HepG2 (cell line): ENCODE measurements around the gene ADAM15. TPM values are rescaled to one million over a fixed set of nuclear protein-coding genes. Genes with fewer than 3 reads are reported as not detected.

Experiments
- BCLAF1 ChIP-seq: fragments of 450-650 bp; IDR thresholded peaks from 2 replicates; pipeline ENCODE4 v1.6.1; 2017; ENCODE audit warnings: mild to moderate bottlenecking
- EZH2 ChIP-seq: conservative IDR thresholded peaks from 2 replicates; pipeline ENCODE4 v1.6.1; 2012; ENCODE audit warnings: mild to moderate bottlenecking, low read depth, low read length, moderate library complexity
- FIP1L1 ChIP-seq: fragments of 200-400 bp; formaldehyde crosslinking; IDR thresholded peaks from 2 replicates; pipeline ENCODE4 v1.6.1; 2018; ENCODE audit warnings: low read depth, mild to moderate bottlenecking, low read length, moderate library complexity, borderline replicate concordance; ENCODE audit not compliant: insufficient read depth
- HNRNPUL1 ChIP-seq: fragments of 200-400 bp; formaldehyde crosslinking; IDR thresholded peaks from 2 replicates; pipeline ENCODE4 v1.6.1; 2017; ENCODE audit warnings: low read depth, mild to moderate bottlenecking, low read length, moderate library complexity
- KDM5B ChIP-seq: sonication (generic); formaldehyde crosslinking; IDR thresholded peaks from 2 replicates; pipeline ENCODE4 v1.4.0; 2020; ENCODE audit warnings: missing genetic modification reagents, mild to moderate bottlenecking, borderline replicate concordance
- NPAS2 ChIP-seq: sonication (generic); formaldehyde crosslinking; IDR thresholded peaks from 2 replicates; pipeline ENCODE4 v1.8.0; 2022; ENCODE audit warnings: mild to moderate bottlenecking, missing genetic modification reagents, borderline replicate concordance
- RNF219 ChIP-seq: sonication (generic); formaldehyde crosslinking; IDR thresholded peaks from 2 replicates; pipeline ENCODE4 v1.5.0; 2020; ENCODE audit warnings: mild to moderate bottlenecking, missing genetic modification reagents
- RORA ChIP-seq: sonication (generic); formaldehyde crosslinking; IDR thresholded peaks from 2 replicates; pipeline ENCODE4 v1.5.0; 2020; ENCODE audit warnings: mild to moderate bottlenecking, missing genetic modification reagents, moderate library complexity
- TBX3 ChIP-seq: fragments of 450-650 bp; IDR thresholded peaks from 2 replicates; pipeline ENCODE4 v1.6.1; 2017; ENCODE audit warnings: antibody characterized with exemption, mild to moderate bottlenecking, inconsistent platforms, borderline replicate concordance
- TRIM22 ChIP-seq: fragments of 450-650 bp; IDR thresholded peaks from 2 replicates; pipeline ENCODE4 v1.6.1; 2017
- ZBTB14 ChIP-seq: sonication (generic); formaldehyde crosslinking; IDR thresholded peaks from 2 replicates; pipeline ENCODE4 v1.4.0; 2020; ENCODE audit warnings: missing genetic modification reagents
- ZC3H4 ChIP-seq: sonication (generic); formaldehyde crosslinking; IDR thresholded peaks from 2 replicates; pipeline ENCODE4 v1.4.0; 2020; ENCODE audit warnings: missing genetic modification reagents, borderline replicate concordance
- ZNF501 ChIP-seq: sonication (generic); formaldehyde crosslinking; IDR thresholded peaks from 2 replicates; pipeline ENCODE4 v1.5.1; 2020; ENCODE audit warnings: mild to moderate bottlenecking, moderate library complexity, missing genetic modification reagents
- ZNF737 ChIP-seq: sonication (generic); formaldehyde crosslinking; IDR thresholded peaks from 2 replicates; pipeline ENCODE4 v1.5.0; 2020; ENCODE audit warnings: missing genetic modification reagents, mild to moderate bottlenecking, borderline replicate concordance
- ZNF782 ChIP-seq: sonication (generic); formaldehyde crosslinking; IDR thresholded peaks from 2 replicates; pipeline ENCODE4 v1.4.0; 2020; ENCODE audit warnings: missing genetic modification reagents, mild to moderate bottlenecking, borderline replicate concordance
- ZNF891 ChIP-seq: sonication (generic); formaldehyde crosslinking; IDR thresholded peaks from 2 replicates; pipeline ENCODE4 v1.5.0; 2020; ENCODE audit warnings: mild to moderate bottlenecking, missing genetic modification reagents
- polyA plus RNA-seq, 8 experiments: library from polyadenylated mRNA; depleted of rRNA in 3 of 8; stranded (reverse) in 7 of 8; unstranded in 1 of 8; fragments of >200 nt; fragmentation: Illumina TruSeq in 4 of 8; extraction: Trizol in 4 of 8; gene quantifications; 2 replicates each; pipeline versions ENCODE4 v1.2.1 to v1.2.3, GENCODE V29; 2011 to 2016; ENCODE audit warnings: low read depth in 4 of 8, missing spikeins in 1 of 8, mixed read lengths in 1 of 8; ENCODE audit not compliant: insufficient read depth in 1 of 8
- total RNA-seq, 5 experiments: library from RNA; depleted of rRNA; stranded (reverse); fragments of >200 nt; fragmentation: Illumina TruSeq; extraction: Trizol; gene quantifications; 2 replicates each; pipeline ENCODE4 v1.2.3, GENCODE V29; 2016; ENCODE audit warnings: low read depth in 1 of 5
- TF ChIP-seq, protein P1 (sequence below): sonication (generic); formaldehyde crosslinking; IDR thresholded peaks from 2 replicates; pipeline ENCODE4 v1.4.0; 2020; ENCODE audit warnings: missing genetic modification reagents
- TF ChIP-seq, protein P2 (sequence below): sonication (generic); formaldehyde crosslinking; conservative IDR thresholded peaks from 2 replicates; pipeline ENCODE4 v1.5.0; 2020; ENCODE audit warnings: missing genetic modification reagents

The ADAM15 gene
- total and polyA plus RNA-seq, 2 of the 13 experiments (the other 11 are each of a cell fraction or from before 2014, with no cell fraction given), result 17.9 to 25.6 TPM

DNA sequence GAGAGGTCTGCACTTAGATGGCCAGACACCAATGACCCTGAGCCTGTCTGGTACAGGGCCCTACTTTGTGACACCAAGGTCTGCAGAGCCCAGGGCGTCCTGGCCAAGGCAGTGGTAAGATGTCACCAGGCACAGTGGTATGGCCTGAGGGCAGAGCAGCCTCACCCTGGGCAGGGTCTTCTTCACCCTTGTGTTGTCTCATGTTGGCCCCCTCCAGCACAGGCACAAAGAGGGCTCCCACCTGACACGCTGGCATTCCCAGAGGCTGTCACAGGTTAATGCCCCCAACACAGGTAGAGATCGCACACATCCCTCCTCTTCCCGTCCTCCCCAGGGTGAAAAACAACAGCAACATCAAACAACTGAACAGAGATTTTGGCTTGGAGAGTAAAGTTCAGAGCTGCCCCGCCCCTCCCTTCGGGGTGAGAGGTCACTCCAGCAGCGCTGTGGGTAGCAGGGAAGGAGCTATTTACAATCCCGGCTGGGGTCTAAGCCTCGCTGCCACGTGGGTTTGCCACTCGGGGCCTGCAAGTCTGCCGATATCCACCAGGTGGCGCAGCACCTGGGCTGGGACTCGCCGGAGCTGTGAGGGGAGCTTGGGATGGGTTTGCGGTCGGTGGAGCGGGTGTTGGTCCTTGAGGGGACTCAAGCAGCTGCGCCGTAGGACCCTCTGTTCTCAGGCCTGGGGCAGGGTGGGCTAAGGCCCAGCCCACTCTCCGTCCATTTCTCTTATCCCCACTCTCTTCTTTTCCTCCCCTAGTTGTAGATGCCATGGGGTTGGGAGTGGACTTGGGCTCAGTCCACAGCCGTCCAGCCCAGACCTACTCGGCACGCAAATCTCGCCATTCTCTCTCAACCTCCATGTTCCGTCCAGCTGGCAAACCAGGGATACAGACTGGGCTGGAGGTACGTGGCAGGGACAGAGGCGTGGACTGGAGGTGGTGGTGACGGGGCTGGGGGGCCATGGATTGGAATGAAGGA is 40.2 kb downstream of the ADAM15 start (continued):
- no peak for TF ChIP-seq RNF219 (CRISPR knock-in tag)
- TF ChIP-seq TBX3, result no peak
- no peak; the same call in 1 of the 2 replicates for TF ChIP-seq ZNF782
- TF ChIP-seq, protein P1, sequence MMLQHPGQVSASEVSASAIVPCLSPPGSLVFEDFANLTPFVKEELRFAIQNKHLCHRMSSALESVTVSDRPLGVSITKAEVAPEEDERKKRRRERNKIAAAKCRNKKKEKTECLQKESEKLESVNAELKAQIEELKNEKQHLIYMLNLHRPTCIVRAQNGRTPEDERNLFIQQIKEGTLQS, result no peak; the same call in 1 of the 2 replicates
- TF ChIP-seq ZBTB14 (CRISPR knock-in tag), result no peak
- no peak for TF ChIP-seq ZNF891 (CRISPR knock-in tag)
- TF ChIP-seq ZNF737 (CRISPR knock-in tag), result 0 out of 2 replicates have a peak, but pooled peaks have one; percentile 34
- TF ChIP-seq ZNF501 (CRISPR knock-in tag), result peak; percentile 93; the same call in 1 of the 2 replicates
- TF ChIP-seq HNRNPUL1, result no peak
- TF ChIP-seq KDM5B (CRISPR knock-in tag), result no peak
- no peak for TF ChIP-seq FIP1L1
- TF ChIP-seq TRIM22, result no peak
- TF ChIP-seq, protein P2, sequence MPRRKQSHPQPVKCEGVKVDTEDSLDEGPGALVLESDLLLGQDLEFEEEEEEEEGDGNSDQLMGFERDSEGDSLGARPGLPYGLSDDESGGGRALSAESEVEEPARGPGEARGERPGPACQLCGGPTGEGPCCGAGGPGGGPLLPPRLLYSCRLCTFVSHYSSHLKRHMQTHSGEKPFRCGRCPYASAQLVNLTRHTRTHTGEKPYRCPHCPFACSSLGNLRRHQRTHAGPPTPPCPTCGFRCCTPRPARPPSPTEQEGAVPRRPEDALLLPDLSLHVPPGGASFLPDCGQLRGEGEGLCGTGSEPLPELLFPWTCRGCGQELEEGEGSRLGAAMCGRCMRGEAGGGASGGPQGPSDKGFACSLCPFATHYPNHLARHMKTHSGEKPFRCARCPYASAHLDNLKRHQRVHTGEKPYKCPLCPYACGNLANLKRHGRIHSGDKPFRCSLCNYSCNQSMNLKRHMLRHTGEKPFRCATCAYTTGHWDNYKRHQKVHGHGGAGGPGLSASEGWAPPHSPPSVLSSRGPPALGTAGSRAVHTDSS (CRISPR knock-in tag), result no peak
- no peak for TF ChIP-seq BCLAF1
- TF ChIP-seq EZH2, result no peak
- TF ChIP-seq NPAS2 (CRISPR knock-in tag), result no peak
- no peak for TF ChIP-seq RORA (CRISPR knock-in tag)
- TF ChIP-seq ZC3H4 (CRISPR knock-in tag), result no peak
